HCEC 1CT (cell line): ENCODE data around the gene TTC9.

Experiments
- DNase-seq: peaks from one replicate; pipeline ENCODE4 v3.0.0-alpha.2; 2017

TTC9 gene

GRCh38 chr14:70641548-70642302 lies at the start of gene TTC9:
TSS of gene TTC9 (plus strand) at chr14:70641916. CDS start at chr14:70642130, 214 bp downstream.
- DNase-seq = no peak

GRCh38 chr14:70594461-70594860 lies 47.3 kb upstream of the TTC9 start:
- no peak for DNase-seq

- peak; percentile 7 for DNase-seq
These were observed 46.1 kb upstream of the TTC9 start for GRCh38 chr14:70595443-70596185.

GRCh38 chr14:70597731-70598130 lies 44.0 kb upstream of the TTC9 start:
- no peak for DNase-seq

GRCh38 chr14:70599345-70599744 lies 42.4 kb upstream of the TTC9 start:
- DNase-seq = no peak

GRCh38 chr14:70600382-70601157 lies 41.1 kb upstream of the TTC9 start, which contains the start of gene MED6:
TSS of gene MED6 (minus strand) at chr14:70600655. CDS start at chr14:70600637, 18 bp downstream.
- DNase-seq = peak; percentile 88

GRCh38 chr14:70601162-70601561 lies 40.6 kb upstream of the TTC9 start:
- peak; percentile 34 for DNase-seq

GRCh38 chr14:70602254-70602653 lies 39.5 kb upstream of the TTC9 start:
- DNase-seq = no peak

GRCh38 chr14:70611216-70611615 lies 30.5 kb upstream of the TTC9 start:
- DNase-seq = no peak

GRCh38 chr14:70616646-70617045 lies 25.1 kb upstream of the TTC9 start:
- peak; percentile 10 for DNase-seq

- no peak for DNase-seq
These were observed 23.4 kb upstream of the TTC9 start for GRCh38 chr14:70618314-70618713.

GRCh38 chr14:70619708-70620107 lies 22.0 kb upstream of the TTC9 start:
- DNase-seq = no peak

- peak; percentile 22 for DNase-seq
These were observed 19.5 kb upstream of the TTC9 start for GRCh38 chr14:70622111-70622712.

GRCh38 chr14:70624972-70625371 lies 16.7 kb upstream of the TTC9 start:
- no peak for DNase-seq

GRCh38 chr14:70631948-70632347 lies 9.8 kb upstream of the TTC9 start:
- no peak for DNase-seq

- no peak for DNase-seq
These were observed 5.6 kb upstream of the TTC9 start for GRCh38 chr14:70635971-70636595.

GRCh38 chr14:70638416-70638815 lies 3.3 kb upstream of the TTC9 start:
- DNase-seq = no peak

GRCh38 chr14:70640938-70641547 lies 673 bp upstream of the TTC9 start:
- DNase-seq = peak; percentile 74

- DNase-seq = no peak
These were observed 853 bp downstream of the TTC9 start for GRCh38 chr14:70642303-70643235.

- peak; percentile 6 for DNase-seq
These were observed 2.3 kb downstream of the TTC9 start for GRCh38 chr14:70643967-70644366.

- no peak for DNase-seq
These were observed 4.2 kb downstream of the TTC9 start for GRCh38 chr14:70645892-70646291.
